H9 (cell line): Measurements from ENCODE around the gene MYDGF. TPM values are rescaled to one million over a fixed set of nuclear protein-coding genes. Genes with fewer than 3 reads are reported as not detected.

Experiments
- DNase-seq: peaks from one replicate; pipeline ENCODE4 v3.0.0-alpha.2; 2017
- H2AFZ ChIP-seq: one replicate; pipeline ENCODE4 v1.6.1; 2013; ENCODE audit warnings: mild to moderate bottlenecking, low read length, control low read depth, moderate library complexity
- H2AK5ac ChIP-seq: 2 replicates; pipeline ENCODE4 v1.6.1; 2013; ENCODE audit warnings: low read length, control low read depth, mixed read lengths; ENCODE audit not compliant: insufficient read length
- H2BK120ac ChIP-seq: one replicate; pipeline ENCODE4 v1.6.1; 2013; ENCODE audit warnings: low read depth, mild to moderate bottlenecking, low read length, control low read depth, inconsistent platforms; ENCODE audit not compliant: poor library complexity, severe bottlenecking
- H2BK12ac ChIP-seq: 2 replicates; pipeline ENCODE4 v1.6.1; 2013; ENCODE audit warnings: low read length, control low read depth, mixed read lengths, low read depth; ENCODE audit not compliant: insufficient read length
- H2BK15ac ChIP-seq: 2 replicates; pipeline ENCODE4 v1.6.1; 2013; ENCODE audit warnings: low read depth, low read length, control low read depth
- H2BK20ac ChIP-seq: one replicate; pipeline ENCODE4 v1.6.1; 2013; ENCODE audit warnings: low read depth, mild to moderate bottlenecking, low read length, control low read depth, inconsistent platforms; ENCODE audit not compliant: poor library complexity, severe bottlenecking
- H2BK5ac ChIP-seq: 2 replicates; pipeline ENCODE4 v1.6.1; 2013; ENCODE audit warnings: low read length, control low read depth, mixed read lengths; ENCODE audit not compliant: insufficient read length
- H3K14ac ChIP-seq: 2 replicates; pipeline ENCODE4 v1.6.1; 2013; ENCODE audit warnings: low read length, control low read depth; ENCODE audit not compliant: insufficient read depth
- H3K18ac ChIP-seq: 2 replicates; pipeline ENCODE4 v1.6.1; 2013; ENCODE audit warnings: low read depth, mild to moderate bottlenecking, mixed read lengths, low read length, control low read depth; ENCODE audit not compliant: insufficient read length
- H3K23ac ChIP-seq: 2 replicates; pipeline ENCODE4 v1.6.1; 2013; ENCODE audit warnings: low read length, control low read depth, mixed read lengths, low read depth; ENCODE audit not compliant: insufficient read length
- H3K23me2 ChIP-seq: 2 replicates; pipeline ENCODE4 v1.6.1; 2013; ENCODE audit warnings: low read depth, mild to moderate bottlenecking, mixed read lengths, low read length, control low read depth; ENCODE audit not compliant: insufficient read length, poor library complexity, severe bottlenecking
- H3K27ac ChIP-seq: 2 replicates; pipeline ENCODE4 v1.5.1; 2013; ENCODE audit warnings: low read length, control low read depth, mixed read lengths, low read depth; ENCODE audit not compliant: insufficient read length
- H3K27me3 ChIP-seq: 2 replicates; pipeline ENCODE4 v1.6.1; 2013; ENCODE audit warnings: low read length, control low read depth, inconsistent platforms; ENCODE audit not compliant: insufficient read depth
- H3K4ac ChIP-seq: 2 replicates; pipeline ENCODE4 v1.6.1; 2013; ENCODE audit warnings: low read depth, mild to moderate bottlenecking, control low read depth, inconsistent platforms, low read length, moderate library complexity
- H3K4me1 ChIP-seq: 2 replicates; pipeline ENCODE4 v1.6.1; 2013; ENCODE audit warnings: low read length, control low read depth, inconsistent platforms; ENCODE audit not compliant: insufficient read depth
- H3K4me2 ChIP-seq: 2 replicates; pipeline ENCODE4 v1.6.1; 2013; ENCODE audit warnings: low read length, control low read depth, mixed read lengths; ENCODE audit not compliant: insufficient read length, insufficient read depth
- H3K56ac ChIP-seq: 2 replicates; pipeline ENCODE4 v1.6.1; 2013; ENCODE audit warnings: low read depth, mild to moderate bottlenecking, mixed read lengths, low read length, control low read depth; ENCODE audit not compliant: insufficient read length
- H3K79me1 ChIP-seq: 2 replicates; pipeline ENCODE4 v1.6.1; 2013; ENCODE audit warnings: low read depth, mild to moderate bottlenecking, moderate library complexity, low read length, control low read depth, inconsistent platforms; ENCODE audit not compliant: insufficient read depth, poor library complexity, severe bottlenecking
- H3K79me2 ChIP-seq: 2 replicates; pipeline ENCODE4 v1.6.1; 2013; ENCODE audit warnings: low read length, control low read depth, inconsistent platforms; ENCODE audit not compliant: insufficient read depth
- H3K9ac ChIP-seq: 2 replicates; pipeline ENCODE4 v1.6.1; 2013; ENCODE audit warnings: low read length, control low read depth, mixed read lengths; ENCODE audit not compliant: insufficient read length; ENCODE audit errors: extremely low read depth
- H3K9me3 ChIP-seq: one replicate; pipeline ENCODE4 v1.6.1; 2013; ENCODE audit warnings: low read depth, low read length, inconsistent platforms; ENCODE audit not compliant: control insufficient read depth
- H3T11ph ChIP-seq: one replicate; pipeline ENCODE4 v1.6.1; 2013; ENCODE audit warnings: mild to moderate bottlenecking, low read length, control low read depth, inconsistent platforms
- H4K20me1 ChIP-seq: one replicate; pipeline ENCODE4 v1.6.1; 2013; ENCODE audit not compliant: control insufficient read depth, insufficient read length, insufficient read depth
- H4K5ac ChIP-seq: 2 replicates; pipeline ENCODE4 v1.6.1; 2013; ENCODE audit warnings: low read depth, mild to moderate bottlenecking, mixed read lengths, low read length, control low read depth; ENCODE audit not compliant: insufficient read length
- H4K8ac ChIP-seq: replicated peaks from 2 replicates; pipeline ENCODE4 v1.6.1; 2013; ENCODE audit warnings: low read length, control low read depth, mixed read lengths, low read depth; ENCODE audit not compliant: insufficient read length
- H4K91ac ChIP-seq: 2 replicates; pipeline ENCODE4 v1.6.1; 2013; ENCODE audit warnings: low read depth, mild to moderate bottlenecking, moderate library complexity, mixed read lengths, low read length, control low read depth; ENCODE audit not compliant: insufficient read length
- H3K27ac Mint-ChIP-seq, 3 experiments: 2 replicates in 2 of 3; 3 replicates in 1 of 3; pipeline ENCODE4 v1.8.0; 2020 to 2021; ENCODE audit warnings: mixed read lengths in 3 of 3, mild to moderate bottlenecking in 1 of 3, moderate library complexity in 1 of 3
- H3K27me3 Mint-ChIP-seq: 2 replicates; pipeline ENCODE4 v1.8.0; 2021; ENCODE audit warnings: low read depth, mild to moderate bottlenecking, moderate library complexity, mixed read lengths
- H3K36me3 Mint-ChIP-seq, 3 experiments: 2 replicates in 2 of 3; 3 replicates in 1 of 3; pipeline ENCODE4 v1.8.0; 2020 to 2021; ENCODE audit warnings: low read depth in 3 of 3, mixed read lengths in 3 of 3; ENCODE audit not compliant: insufficient read depth in 1 of 3
- H3K4me1 Mint-ChIP-seq, 2 experiments: 2 replicates each; pipeline ENCODE4 v1.8.0; 2020; ENCODE audit warnings: mixed read lengths in 2 of 2
- H3K4me3 Mint-ChIP-seq, 2 experiments: 2 replicates in 1 of 2; 3 replicates in 1 of 2; pipeline ENCODE4 v1.8.0; 2020 to 2021; ENCODE audit warnings: mild to moderate bottlenecking in 2 of 2, mixed read lengths in 2 of 2, moderate library complexity in 1 of 2
- H3K9me3 Mint-ChIP-seq, 2 experiments: 2 replicates in 1 of 2; 3 replicates in 1 of 2; pipeline ENCODE4 v1.8.0; 2020; ENCODE audit warnings: mild to moderate bottlenecking in 2 of 2, mixed read lengths in 2 of 2, moderate library complexity in 1 of 2
- CTCF ChIP-seq: fragments of 200-600 bp; sonication (generic); conservative IDR thresholded peaks from 3 replicates; pipeline ENCODE4 v1.8.0; 2021; ENCODE audit warnings: antibody characterized with exemption, mild to moderate bottlenecking
- WGBS: extraction: QIAGEN DNeasy Blood & Tissue Kit; methylation state at CpG from one replicate; pipeline ENCODE4 v1.1.7; 2013; ENCODE audit warnings: missing lambda C conversion rate, low lambda C conversion rate, mixed read lengths; ENCODE audit not compliant: insufficient read length; ENCODE audit errors: extremely low coverage; 5-methylcytosine and 5-hydroxymethylcytosine counted together
- total RNA-seq: library from RNA; stranded (reverse); gene quantifications from 2 replicates; pipeline ENCODE4 v1.2.1, GENCODE V29; 2021

The MYDGF gene
- total RNA-seq, 1 experiment from 2014 or later = 43.4 TPM

DNA sequence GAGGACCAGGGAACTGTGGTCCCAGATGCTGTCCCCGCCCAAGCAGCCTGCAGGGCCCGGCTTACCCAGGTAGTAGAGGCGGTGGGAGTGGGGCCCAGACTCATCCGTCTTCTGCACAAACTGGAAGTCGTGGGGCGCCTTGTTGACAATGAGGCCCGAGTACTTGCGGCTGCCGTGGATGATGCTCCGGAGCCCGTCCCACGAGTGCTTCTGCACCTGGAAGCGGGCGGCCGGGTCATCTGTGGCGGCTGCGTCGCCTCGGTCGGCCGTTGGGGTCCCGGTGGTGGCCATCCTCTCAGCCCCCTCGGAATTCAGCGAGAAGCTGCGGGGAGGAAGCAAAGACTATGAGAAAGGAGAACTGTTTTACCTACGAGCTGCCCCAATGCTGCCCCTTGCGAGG, 43.9 kb upstream of the MYDGF start:
- H3K23me2 ChIP-seq = no peaks in the 10 kb centered on the region
- no peak overlapping the region for H4K8ac ChIP-seq
- no peak overlapping the region for H3K27ac ChIP-seq
- Mint-ChIP-seq H3K4me1 (no peaks in the 10 kb centered on the region), H3K9me3 (no peaks in the 10 kb centered on the region), H3K27ac (no peak overlapping the region), H3K27me3 (no peaks in the 10 kb centered on the region), H3K4me3 (no peak overlapping the region), H3K36me3 (peaks cover 27 to 82% (median 81%) of the 10 kb centered on the region in 3 experiments; a peak in 6 of 7 replicates)
- no peak overlapping the region for H3K4ac ChIP-seq
- no peak overlapping the region for H3K56ac ChIP-seq
- no peak overlapping the region for H3K14ac ChIP-seq
- H3K9me3 ChIP-seq = no peaks in the 10 kb centered on the region
- H3K18ac ChIP-seq = no peak overlapping the region
- no peak overlapping the region for H2BK20ac ChIP-seq
- H2BK5ac ChIP-seq = no peak overlapping the region
- no peak for DNase-seq
- H2BK12ac ChIP-seq = no peak overlapping the region
- no peaks in the 10 kb centered on the region for H3K27me3 ChIP-seq
- WGBS = no CpG with 5 or more reads among the region's 27 CpGs
- no peak overlapping the region for H4K91ac ChIP-seq
- no peak overlapping the region for H4K5ac ChIP-seq
- no peaks in the 10 kb centered on the region for H4K20me1 ChIP-seq
- no peak overlapping the region for H2BK15ac ChIP-seq
- H3K79me1 ChIP-seq = no peaks in the 10 kb centered on the region
- no peak overlapping the region for H3T11ph ChIP-seq
- no peaks in the 10 kb centered on the region for H3K4me1 ChIP-seq
- H2BK120ac ChIP-seq = no peak overlapping the region
- no peak overlapping the region for H3K9ac ChIP-seq
- no peaks in the 10 kb centered on the region for H3K79me2 ChIP-seq
- no peak overlapping the region for H3K4me2 ChIP-seq
- TF ChIP-seq CTCF = no peak
- no peak overlapping the region for H2AFZ ChIP-seq
- H3K23ac ChIP-seq = no peak overlapping the region
- H2AK5ac ChIP-seq = no peak overlapping the region
